ENCODE results near the gene ARID1B. TPM values are rescaled to one million over a fixed set of nuclear protein-coding genes. Genes with fewer than 3 reads are reported as not detected.

Gene ARID1B
- total RNA-seq, 1 experiment from 2014 or later, result 35.6 TPM

- intact Hi-C loops (cut with micrococcal nuclease), result no loop called here
- ChIA-PET RAD21 (ENCODE audit: low non-redundant PET in 1 of 2, low total read pairs in 2 of 2, uncharacterized antibody in 2 of 2, unreplicated experiment in 2 of 2) (interaction anchor here in 1 of 2 experiments (0.6 kb wide), 1 partner anchor 40 kb away, joined by 3 read pairs; no protein-coding TSS in a partner anchor), POLR2A (no interaction called here), CTCF (no interaction called here)
- peaks cover 64% of the 10 kb centered on the region for H3K79me2 ChIP-seq (ENCODE audit: insufficient read depth, low read length)
- H3K4me3 ChIP-seq (replicated peaks in 1 of 2; ENCODE audit: low read depth in 1 of 2, low read length in 2 of 2), result peak overlapping the region in 1 of 2 experiments; percentile 14; a peak in 3 of 4 replicates
- H3K9me2 ChIP-seq (ENCODE audit: insufficient read depth), result no peaks in the 10 kb centered on the region
- ATAC-seq (peak; percentile 90), DNase-seq (ENCODE audit: low read depth, low spot score) (peak; percentile 57)
- no peaks in the 10 kb centered on the region for H3K36me3 ChIP-seq (ENCODE audit: control insufficient read depth in 1 of 2, insufficient read depth in 2 of 2, low read length in 2 of 2)
- H3K4me2 ChIP-seq (ENCODE audit: low read length), result peak overlapping the region; percentile 77
- no TSS peak for BruUV-seq (replicated peaks)
- H3K27me3 ChIP-seq (ENCODE audit: insufficient read depth, low read length), result no peaks in the 10 kb centered on the region
- H3K27ac ChIP-seq (ENCODE audit: low read depth, low read length), result peak overlapping the region; percentile 53
- peak overlapping the region; percentile 42; the same call in 1 of the 2 replicates for H3K9ac ChIP-seq (ENCODE audit: low read length)
- H3K4me1 ChIP-seq (ENCODE audit: control insufficient read depth in 1 of 2, insufficient read depth in 2 of 2, low read length in 2 of 2), result peaks cover 19 to 32% of the 10 kb centered on the region in 2 experiments
- H3K9me3 ChIP-seq (ENCODE audit: control insufficient read depth in 1 of 2, insufficient read depth in 1 of 2, low read depth in 1 of 2, low read length in 2 of 2), result no peaks in the 10 kb centered on the region
- H2AFZ ChIP-seq (ENCODE audit: low read depth, low read length, poor library complexity, severe bottlenecking), result no peak overlapping the region
- peaks cover 16% of the 10 kb centered on the region; the same call in 1 of the 2 replicates for H4K20me1 ChIP-seq (ENCODE audit: insufficient read depth)
- TF ChIP-seq POLR2AphosphoS5 (IDR thresholded peaks at IDR 0.05; ENCODE audit: low read depth, low read length), result no peak
- TF ChIP-seq, protein P1, sequence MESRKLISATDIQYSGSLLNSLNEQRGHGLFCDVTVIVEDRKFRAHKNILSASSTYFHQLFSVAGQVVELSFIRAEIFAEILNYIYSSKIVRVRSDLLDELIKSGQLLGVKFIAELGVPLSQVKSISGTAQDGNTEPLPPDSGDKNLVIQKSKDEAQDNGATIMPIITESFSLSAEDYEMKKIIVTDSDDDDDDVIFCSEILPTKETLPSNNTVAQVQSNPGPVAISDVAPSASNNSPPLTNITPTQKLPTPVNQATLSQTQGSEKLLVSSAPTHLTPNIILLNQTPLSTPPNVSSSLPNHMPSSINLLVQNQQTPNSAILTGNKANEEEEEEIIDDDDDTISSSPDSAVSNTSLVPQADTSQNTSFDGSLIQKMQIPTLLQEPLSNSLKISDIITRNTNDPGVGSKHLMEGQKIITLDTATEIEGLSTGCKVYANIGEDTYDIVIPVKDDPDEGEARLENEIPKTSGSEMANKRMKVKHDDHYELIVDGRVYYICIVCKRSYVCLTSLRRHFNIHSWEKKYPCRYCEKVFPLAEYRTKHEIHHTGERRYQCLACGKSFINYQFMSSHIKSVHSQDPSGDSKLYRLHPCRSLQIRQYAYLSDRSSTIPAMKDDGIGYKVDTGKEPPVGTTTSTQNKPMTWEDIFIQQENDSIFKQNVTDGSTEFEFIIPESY (IDR thresholded peaks at IDR 0.05; ENCODE audit: extremely low read depth, insufficient replicate concordance, low read length), result no peak
- TF ChIP-seq SP1 (IDR thresholded peaks at IDR 0.05; ENCODE audit: low read depth), result peak; percentile 67
- TF ChIP-seq YY1 (IDR thresholded peaks at IDR 0.05; ENCODE audit: extremely low read depth, insufficient replicate concordance, low read depth, low read length), result no peak
- TF ChIP-seq RAD21 (IDR thresholded peaks at IDR 0.05; ENCODE audit: low read depth), result no peak
- TF ChIP-seq SRF (IDR thresholded peaks at IDR 0.05; ENCODE audit: low read depth), result no peak
- TF ChIP-seq ELF1 (IDR thresholded peaks at IDR 0.05; ENCODE audit: borderline replicate concordance, low read depth), result no peak
- no peak for TF ChIP-seq POLR2A (IDR thresholded peaks at IDR 0.05; ENCODE audit: borderline replicate concordance, extremely low read depth, insufficient read depth, insufficient read length)
- no peak for TF ChIP-seq EGR1 (IDR thresholded peaks at IDR 0.05; ENCODE audit: low read depth)
- no peak for TF ChIP-seq EZH2 (IDR thresholded peaks at IDR 0.05)
- TF ChIP-seq FOSL1 (IDR thresholded peaks at IDR 0.05; ENCODE audit: low read depth), result peak; percentile 65
- no peak for TF ChIP-seq SIN3A (IDR thresholded peaks at IDR 0.05; ENCODE audit: low read depth)
- no peak for TF ChIP-seq ATF3 (IDR thresholded peaks at IDR 0.05)
- TF ChIP-seq EZH2phosphoT487 (IDR thresholded peaks at IDR 0.05; ENCODE audit: borderline replicate concordance), result no peak
- TF ChIP-seq JUND (IDR thresholded peaks at IDR 0.05), result peak; percentile 72
- TF ChIP-seq, protein P2, sequence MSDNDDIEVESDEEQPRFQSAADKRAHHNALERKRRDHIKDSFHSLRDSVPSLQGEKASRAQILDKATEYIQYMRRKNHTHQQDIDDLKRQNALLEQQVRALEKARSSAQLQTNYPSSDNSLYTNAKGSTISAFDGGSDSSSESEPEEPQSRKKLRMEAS (IDR thresholded peaks at IDR 0.05), result peak; percentile 35
- TF ChIP-seq CBX3 (IDR thresholded peaks at IDR 0.05; ENCODE audit: low read depth), result peak; percentile 50; the same call in 1 of the 2 replicates
- no peak for TF ChIP-seq ZNF274 (IDR thresholded peaks at IDR 0.05; ENCODE audit: low read depth, low read length)
- TF ChIP-seq REST (IDR thresholded peaks at IDR 0.05; ENCODE audit: low read depth), result no peak
- TF ChIP-seq ZFX (IDR thresholded peaks at IDR 0.05), result no peak
- TF ChIP-seq CEBPB (IDR thresholded peaks at IDR 0.05; ENCODE audit: low read depth), result no peak
- TF ChIP-seq CTCF (IDR thresholded peaks at IDR 0.05 in 2 of 3, conservative IDR thresholded peaks at IDR 0.05 in 1 of 3; ENCODE audit: borderline replicate concordance in 1 of 3, insufficient read depth in 1 of 3, low read depth in 2 of 3, low read length in 2 of 3), result no peak
Observed at GRCh38 chr6:156828280-156828703, 51.1 kb downstream of the ARID1B start.
